Measurements from ENCODE around the gene ERGIC1. TPM values are rescaled to one million over a fixed set of nuclear protein-coding genes. Genes with fewer than 3 reads are reported as not detected.

Gene ERGIC1
- total and polyA plus RNA-seq, 2 of the 8 experiments (the other 6 are each of a cell fraction or from before 2014, with no cell fraction given), result 95.3 to 106 TPM

- Histone ChIP-seq H3K4ac (replicated peaks; ENCODE audit: insufficient read length, low read depth, low read length) (no peak overlapping the region), H4K91ac (replicated peaks; ENCODE audit: insufficient read length, low read length) (no peak overlapping the region), H4K8ac (ENCODE audit: extremely low read depth, insufficient read depth, low read length) (no peak overlapping the region), H3K79me1 (ENCODE audit: low read depth, low read length) (no peaks in the 10 kb centered on the region), H3K4me2 (ENCODE audit: insufficient read depth in 1 of 2, low read depth in 2 of 2, low read length in 2 of 2) (no peak overlapping the region), H3K36me3 (ENCODE audit: control insufficient read depth in 2 of 4, insufficient read depth in 4 of 4, low read length in 3 of 4) (peaks cover 3 to 18% (median 9%) of the 10 kb centered on the region in 4 experiments; a peak in 5 of 8 replicates), H3K9ac (replicated peaks in 1 of 4; ENCODE audit: extremely low read depth in 1 of 4, low read depth in 3 of 4, low read length in 3 of 4) (no peak overlapping the region), H3K4me3 (ENCODE audit: extremely low read depth in 1 of 4, insufficient read depth in 2 of 4, low read depth in 3 of 4, low read length in 4 of 4) (no peak overlapping the region), H2BK12ac (ENCODE audit: low read depth, low read length) (no peak overlapping the region), H4K5ac (ENCODE audit: insufficient read length, low read depth, low read length) (no peak overlapping the region), H2BK20ac (ENCODE audit: low read length) (no peak overlapping the region), H3K23me2 (ENCODE audit: low read depth, low read length) (no peaks in the 10 kb centered on the region), H3K79me2 (ENCODE audit: control insufficient read depth in 1 of 2, insufficient read depth in 2 of 2, low read length in 2 of 2) (no peaks in the 10 kb centered on the region), H2BK120ac (replicated peaks; ENCODE audit: low read depth, low read length) (no peak overlapping the region), H2BK5ac (ENCODE audit: low read depth, low read length) (no peak overlapping the region), H3K23ac (ENCODE audit: insufficient read length) (no peak overlapping the region), H2BK15ac (ENCODE audit: low read length) (no peak overlapping the region), H3K56ac (replicated peaks; ENCODE audit: insufficient read length, low read depth, low read length) (no peak overlapping the region), H3K9me3 (ENCODE audit: insufficient read depth in 2 of 2, low read depth in 1 of 2, low read length in 1 of 2) (no peaks in the 10 kb centered on the region), H2AFZ (ENCODE audit: low read length) (no peak overlapping the region), H3K27ac (ENCODE audit: low read depth, low read length) (no peak overlapping the region), H3K18ac (ENCODE audit: extremely low read depth, low read length) (no peak overlapping the region), H3K4me1 (replicated peaks in 1 of 4; ENCODE audit: control insufficient read depth in 3 of 4, insufficient read depth in 4 of 4, low read length in 3 of 4) (no peaks in the 10 kb centered on the region; a peak in 1 of 7 replicates), H3K14ac (ENCODE audit: insufficient read length) (no peak overlapping the region), H3K27me3 (replicated peaks in 1 of 4; ENCODE audit: control insufficient read depth in 3 of 4, extremely low read depth in 1 of 4, insufficient read depth in 3 of 4, low read length in 3 of 4) (no peaks in the 10 kb centered on the region), H2AK5ac (ENCODE audit: low read depth, low read length) (no peak overlapping the region), H4K20me1 (replicated peaks in 1 of 2; ENCODE audit: control insufficient read depth in 1 of 2, insufficient read depth in 2 of 2, low read length in 2 of 2) (peaks cover 2 to 6% of the 10 kb centered on the region in 2 experiments)
- ChIA-PET POLR2A (ENCODE audit: partially characterized antibody) (interaction anchor here (1.1 kb wide), 1 partner anchor 155 kb away, joined by 4 read pairs; the partner anchor contains the start of gene DUSP1), CTCF (ENCODE audit: partially characterized antibody) (interaction anchor here (1.0 to 12.2 kb wide), 6 partner anchors 11 to 216 kb away, joined by 3 to 206 read pairs (median 6); partner anchors contain the start of gene ATP6V0E1)
- DNase-seq (ENCODE audit: low read depth in 1 of 2, low spot score in 2 of 2) (no peak), FAIRE-seq (no peak)
- WGBS, 2 experiments (ENCODE audit: extremely low coverage in 1 of 2, insufficient coverage in 1 of 2, insufficient read length in 1 of 2, insufficient replicate concordance in 2 of 2, low coverage in 1 of 2, low lambda C conversion rate in 2 of 2, missing lambda C conversion rate in 1 of 2), result 92% methylated on average over 2 of the region's 2 CpGs; no CpG with 5 or more reads in 1 of the 2 experiments
- TF ChIP-seq HDAC2 (IDR thresholded peaks at IDR 0.05; ENCODE audit: borderline replicate concordance in 1 of 2, low read depth in 2 of 2, low read length in 2 of 2) (no peak), KDM4A (IDR thresholded peaks at IDR 0.05; ENCODE audit: low read depth, low read length, severe bottlenecking) (no peak), TCF12 (IDR thresholded peaks at IDR 0.05; ENCODE audit: low read depth, low read length) (no peak), GABPA (IDR thresholded peaks at IDR 0.05; ENCODE audit: borderline replicate concordance, insufficient read depth, low read length) (no peak), EP300 (IDR thresholded peaks at IDR 0.05; ENCODE audit: borderline replicate concordance in 1 of 2, low read depth in 2 of 2, low read length in 2 of 2) (no peak), CBX8 (IDR thresholded peaks at IDR 0.05; ENCODE audit: borderline replicate concordance, low read depth, low read length) (no peak), TAF7 (optimal IDR thresholded peaks at IDR 0.05; ENCODE audit: borderline replicate concordance, low read depth, low read length) (no peak), TBP (IDR thresholded peaks at IDR 0.05; ENCODE audit: low read depth, low read length) (no peak), SIRT6 (IDR thresholded peaks at IDR 0.05; ENCODE audit: low read length) (no peak), SRF (IDR thresholded peaks at IDR 0.05; ENCODE audit: low read depth, low read length) (no peak), MAFK (IDR thresholded peaks at IDR 0.05; ENCODE audit: low read depth, low read length) (no peak), GTF2F1 (IDR thresholded peaks at IDR 0.05; ENCODE audit: borderline replicate concordance, low read depth, low read length) (no peak), POLR2A (IDR thresholded peaks at IDR 0.05; ENCODE audit: control extremely low read depth in 1 of 2, low read depth in 2 of 2, low read length in 2 of 2) (no peak)
Observed at GRCh38 chr5:172926008-172926523, 92.0 kb downstream of the ERGIC1 start.
